Measurements from ENCODE around the gene RABGAP1L. TPM values are rescaled to one million over a fixed set of nuclear protein-coding genes. Genes with fewer than 3 reads are reported as not detected.

Gene RABGAP1L
- total RNA-seq, 1 experiment from 2014 or later, result 76.9 TPM

- CTCF ChIA-PET, result no interaction called here
- TF ChIP-seq ZNF425 (CRISPR knock-in tag; conservative IDR thresholded peaks at IDR 0.05) (no peak), ATF3 (CRISPR knock-in tag; conservative IDR thresholded peaks at IDR 0.05) (no peak), JAZF1 (CRISPR knock-in tag; IDR thresholded peaks at IDR 0.05) (no peak), TEAD4 (CRISPR knock-in tag; IDR thresholded peaks at IDR 0.05) (no peak), STAT6 (CRISPR knock-in tag; conservative IDR thresholded peaks at IDR 0.05; ENCODE audit: low read depth) (no peak), PRRX2 (CRISPR knock-in tag; IDR thresholded peaks at IDR 0.05) (no peak), NFATC4 (CRISPR knock-in tag; IDR thresholded peaks at IDR 0.05) (no peak), MAX (CRISPR knock-in tag; IDR thresholded peaks at IDR 0.05) (no peak), USF2 (CRISPR knock-in tag; IDR thresholded peaks at IDR 0.05) (no peak), AR (CRISPR knock-in tag; IDR thresholded peaks at IDR 0.05) (no peak), GABPB1 (CRISPR knock-in tag; IDR thresholded peaks at IDR 0.05) (no peak), CREM (CRISPR knock-in tag; IDR thresholded peaks at IDR 0.05) (no peak), ZNF121 (CRISPR knock-in tag; IDR thresholded peaks at IDR 0.05) (no peak), ETV6 (CRISPR knock-in tag; IDR thresholded peaks at IDR 0.05) (no peak), JUN (CRISPR knock-in tag; IDR thresholded peaks at IDR 0.05) (no peak), CTCF (IDR thresholded peaks at IDR 0.05) (no peak), NR2C2 (CRISPR knock-in tag; IDR thresholded peaks at IDR 0.05) (no peak)
- ATAC-seq (no peak), DNase-seq (ENCODE audit: low spot score) (no peak)
- Mint-ChIP-seq H3K36me3 (no peaks in the 10 kb centered on the region), H3K4me3 (no peak overlapping the region), H3K9me3 (no peaks in the 10 kb centered on the region), H3K27me3 (ENCODE audit: low read depth) (no peaks in the 10 kb centered on the region), H3K4me1 (no peaks in the 10 kb centered on the region), H3K27ac (peak overlapping the region; percentile 83; the same call in 1 of the 2 replicates)
- POLR2A ChIA-PET, result no interaction called here
These were observed 668.9 kb downstream of the RABGAP1L start for GRCh38 chr1:174828264-174828663.
